ENCODE data around the gene DEFB118. TPM values are rescaled to one million over a fixed set of nuclear protein-coding genes. Genes with fewer than 3 reads are reported as not detected.

Gene DEFB118
- polyA plus RNA-seq, 3 donors: not detected

Other genes starting within 250 kb of the DEFB118 start
- not detected for gene DEFB115, start 110.9 kb upstream of the DEFB118 start, polyA plus RNA-seq
- gene DEFB116, start 60.0 kb upstream of the DEFB118 start, polyA plus RNA-seq: not detected
- gene DEFB119, start 22.0 kb downstream of the DEFB118 start, polyA plus RNA-seq: not detected
- gene DEFB121, start 37.6 kb downstream of the DEFB118 start, polyA plus RNA-seq: not detected
- gene DEFB123, start 72.0 kb downstream of the DEFB118 start, polyA plus RNA-seq: not detected
- gene DEFB124, start 106.5 kb downstream of the DEFB118 start, polyA plus RNA-seq: under 1 TPM in 2 of 3 donors, not detected in 1; 0.20 to 0.34 TPM
- 1 to 10 TPM in 2 of 3 donors, under 1 TPM in 1; 0.86 to 3.8 (median 3.7) TPM for gene REM1, start 106.7 kb downstream of the DEFB118 start, polyA plus RNA-seq
- gene HM13, start 145.8 kb downstream of the DEFB118 start, polyA plus RNA-seq: 100 to 1,000 TPM in 2 of 3 donors, 10 to 100 TPM in 1; 69.4 to 265 (median 105) TPM
- 100 to 1,000 TPM in 2 of 3 donors, 10 to 100 TPM in 1; 82.2 to 436 (median 301) TPM for gene ID1, start 236.7 kb downstream of the DEFB118 start, polyA plus RNA-seq